Mucosa of rectum (tissue), 2 donors: ENCODE measurements around the gene REP15.

Experiments used
- H3K27ac ChIP-seq, 2 donors: one replicate each; pipeline ENCODE4 v1.7.0; 2013; ENCODE audit warnings: inconsistent platforms in 2 of 2, low read depth in 2 of 2, low read length in 2 of 2
- H3K27me3 ChIP-seq, 2 donors: one replicate each; pipeline ENCODE4 v1.7.0; 2013; ENCODE audit warnings: low read length in 2 of 2; ENCODE audit not compliant: control insufficient read depth in 2 of 2, insufficient read depth in 2 of 2
- H3K36me3 ChIP-seq, 2 donors: one replicate each; pipeline ENCODE4 v1.7.0; 2013; ENCODE audit warnings: low read length in 2 of 2; ENCODE audit not compliant: control insufficient read depth in 2 of 2, insufficient read depth in 2 of 2
- H3K4me1 ChIP-seq, 2 donors: one replicate each; pipeline ENCODE4 v1.7.0; 2013; ENCODE audit warnings: low read length in 2 of 2, mild to moderate bottlenecking in 1 of 2; ENCODE audit not compliant: control insufficient read depth in 2 of 2, insufficient read depth in 2 of 2
- H3K4me3 ChIP-seq, 2 donors: one replicate each; pipeline ENCODE4 v1.7.0; 2013; ENCODE audit warnings: low read length in 2 of 2
- H3K9ac ChIP-seq, 2 donors: one replicate each; pipeline ENCODE4 v1.7.0; 2013; ENCODE audit warnings: low read length in 2 of 2, low read depth in 1 of 2, mild to moderate bottlenecking in 1 of 2
- H3K9me3 ChIP-seq, 2 donors: one replicate each; pipeline ENCODE4 v1.7.0; 2013; ENCODE audit warnings: low read length in 2 of 2; ENCODE audit not compliant: control insufficient read depth in 2 of 2
- donor health status: healthy.
- donor health status: Normal muscosa, but diverticular disease.

The REP15 gene

GRCh38 chr12:27672051-27672450 is 24.2 kb upstream of the REP15 start:
- no peak overlapping the region for H3K27ac ChIP-seq
- H3K4me3 ChIP-seq: no peak overlapping the region
- peaks cover 21% of the 10 kb centered on the region in 2 donors for H3K36me3 ChIP-seq
- no peak overlapping the region for H3K9ac ChIP-seq
- no peaks in the 10 kb centered on the region for H3K27me3 ChIP-seq
- no peaks in the 10 kb centered on the region for H3K9me3 ChIP-seq
- H3K4me1 ChIP-seq: no peaks in the 10 kb centered on the region

GRCh38 chr12:27672643-27673042 is 23.6 kb upstream of the REP15 start:
- Histone ChIP-seq H3K4me1 (no peaks in the 10 kb centered on the region), H3K4me3 (no peak overlapping the region), H3K27me3 (no peaks in the 10 kb centered on the region), H3K9ac (no peak overlapping the region), H3K36me3 (peaks cover 17 to 18% of the 10 kb centered on the region in 2 donors), H3K9me3 (no peaks in the 10 kb centered on the region), H3K27ac (no peak overlapping the region)

- no peaks in the 10 kb centered on the region for H3K9me3 ChIP-seq
- H3K4me1 ChIP-seq: no peaks in the 10 kb centered on the region
- H3K27me3 ChIP-seq: no peaks in the 10 kb centered on the region
- peaks cover 13 to 15% of the 10 kb centered on the region in 2 donors for H3K36me3 ChIP-seq
- no peak overlapping the region for H3K27ac ChIP-seq
- H3K9ac ChIP-seq: no peak overlapping the region
- H3K4me3 ChIP-seq: no peak overlapping the region
Measured at GRCh38 chr12:27673101-27673718, 23.0 kb upstream of the REP15 start.

GRCh38 chr12:27674989-27675388 is 21.3 kb upstream of the REP15 start:
- Histone ChIP-seq H3K4me3 (no peak overlapping the region), H3K4me1 (no peaks in the 10 kb centered on the region), H3K9ac (no peak overlapping the region), H3K9me3 (no peaks in the 10 kb centered on the region), H3K36me3 (peaks cover 12 to 13% of the 10 kb centered on the region in 2 donors), H3K27me3 (no peaks in the 10 kb centered on the region), H3K27ac (no peak overlapping the region)

- Histone ChIP-seq H3K4me3 (no peak overlapping the region), H3K27me3 (no peaks in the 10 kb centered on the region), H3K9me3 (no peaks in the 10 kb centered on the region), H3K4me1 (peaks cover 0 to 4% of the 10 kb centered on the region in 2 donors), H3K9ac (no peak overlapping the region), H3K27ac (peak overlapping the region in 1 of 2 donors; percentile 45), H3K36me3 (peaks cover 16 to 18% of the 10 kb centered on the region in 2 donors)
Measured at GRCh38 chr12:27680619-27681018, 15.6 kb upstream of the REP15 start.

- H3K9me3 ChIP-seq: no peaks in the 10 kb centered on the region
- H3K4me3 ChIP-seq: no peak overlapping the region
- H3K27ac ChIP-seq: peak overlapping the region in 1 of 2 donors; percentile 30
- no peak overlapping the region for H3K9ac ChIP-seq
- H3K27me3 ChIP-seq: no peaks in the 10 kb centered on the region
- H3K4me1 ChIP-seq: peaks cover 0 to 13% of the 10 kb centered on the region in 2 donors
- H3K36me3 ChIP-seq: peaks cover 12 to 18% of the 10 kb centered on the region in 2 donors
Measured at GRCh38 chr12:27682534-27682933, 13.7 kb upstream of the REP15 start.

GRCh38 chr12:27685274-27685673 is 11.0 kb upstream of the REP15 start:
- Histone ChIP-seq H3K27me3 (no peaks in the 10 kb centered on the region), H3K36me3 (peaks cover 20 to 31% of the 10 kb centered on the region in 2 donors), H3K4me1 (peaks cover 0 to 17% of the 10 kb centered on the region in 2 donors), H3K4me3 (no peak overlapping the region), H3K27ac (peak overlapping the region in 1 of 2 donors; percentile 60), H3K9me3 (no peaks in the 10 kb centered on the region), H3K9ac (no peak overlapping the region)

GRCh38 chr12:27686147-27686546 is 10.1 kb upstream of the REP15 start:
- Histone ChIP-seq H3K4me3 (no peak overlapping the region), H3K4me1 (peaks cover 0 to 17% of the 10 kb centered on the region in 2 donors), H3K9ac (no peak overlapping the region), H3K27me3 (no peaks in the 10 kb centered on the region), H3K27ac (no peak overlapping the region), H3K9me3 (no peaks in the 10 kb centered on the region), H3K36me3 (peaks cover 19 to 29% of the 10 kb centered on the region in 2 donors)

GRCh38 chr12:27688671-27689070 is 7.6 kb upstream of the REP15 start:
- H3K36me3 ChIP-seq: peaks cover 24 to 32% of the 10 kb centered on the region in 2 donors
- H3K4me3 ChIP-seq: no peak overlapping the region
- H3K9me3 ChIP-seq: no peaks in the 10 kb centered on the region
- H3K9ac ChIP-seq: no peak overlapping the region
- no peaks in the 10 kb centered on the region for H3K27me3 ChIP-seq
- H3K27ac ChIP-seq: no peak overlapping the region
- peaks cover 0 to 17% of the 10 kb centered on the region in 2 donors for H3K4me1 ChIP-seq

- H3K36me3 ChIP-seq: peaks cover 24 to 32% of the 10 kb centered on the region in 2 donors
- H3K27ac ChIP-seq: no peak overlapping the region
- no peaks in the 10 kb centered on the region for H3K27me3 ChIP-seq
- no peaks in the 10 kb centered on the region for H3K9me3 ChIP-seq
- H3K4me3 ChIP-seq: no peak overlapping the region
- H3K9ac ChIP-seq: no peak overlapping the region
- peaks cover 0 to 17% of the 10 kb centered on the region in 2 donors for H3K4me1 ChIP-seq
Measured at GRCh38 chr12:27689558-27690180, 6.6 kb upstream of the REP15 start.
